Erythroblast (primary cell): ENCODE results near the gene SUGCT.

Experiments used
- GATA1 ChIP-seq: IDR thresholded peaks from 2 replicates; pipeline ENCODE4 v1.6.1; 2011; ENCODE audit warnings: low read depth, mild to moderate bottlenecking, control low read depth, low read length, moderate library complexity
- POLR2A ChIP-seq: IDR thresholded peaks from 2 replicates; pipeline ENCODE4 v1.6.1; 2011; ENCODE audit warnings: mild to moderate bottlenecking, low read length

DNA sequence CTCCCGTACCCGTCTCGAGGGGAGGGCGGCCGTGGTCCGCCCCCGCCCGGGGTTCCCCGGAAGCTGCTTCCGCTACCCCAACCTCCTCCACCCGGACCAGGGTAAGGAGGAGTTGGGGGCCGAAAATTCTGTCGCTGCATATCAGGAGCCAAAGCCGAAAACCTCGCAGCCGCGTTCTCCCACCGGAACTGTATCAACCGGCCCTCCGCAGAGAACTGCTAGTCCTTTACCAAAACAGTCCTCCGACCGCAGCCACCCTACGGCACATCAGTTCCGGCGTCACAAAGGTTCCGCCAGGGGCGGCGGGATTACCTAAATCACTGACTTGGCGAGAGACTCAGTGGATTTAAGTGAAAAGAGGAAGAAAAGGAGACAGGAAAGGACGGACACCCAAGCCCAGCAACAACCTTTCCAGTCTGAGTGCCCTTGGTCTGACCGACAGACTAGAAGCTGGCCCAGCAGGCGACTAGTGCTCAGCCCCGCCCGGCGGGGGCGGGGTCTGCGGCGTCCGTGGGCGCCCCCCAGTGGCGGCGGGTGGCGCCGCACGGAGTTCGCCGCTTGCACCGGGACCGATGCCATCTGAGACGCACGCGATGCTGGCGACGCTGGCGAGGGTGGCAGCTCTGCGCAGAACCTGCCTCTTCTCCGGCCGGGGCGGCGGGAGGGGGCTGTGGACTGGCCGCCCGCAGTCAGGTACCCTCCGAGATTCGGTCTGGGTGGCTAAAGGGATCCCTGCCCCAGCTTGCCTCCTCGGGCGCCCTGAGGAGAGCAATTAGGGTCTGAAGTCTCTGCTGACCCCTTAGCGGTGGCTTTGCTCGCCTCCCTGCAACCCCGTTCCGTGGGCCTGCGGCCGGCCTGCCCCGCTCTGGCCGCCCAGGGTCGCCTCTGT, at the start of gene SUGCT, which contains the start of gene MPLKIP:
- TF ChIP-seq POLR2A (peak; percentile 92), GATA1 (no peak)
